H1 (cell line): ENCODE measurements around the gene MMP3. TPM values are rescaled to one million over a fixed set of nuclear protein-coding genes. Genes with fewer than 3 reads are reported as not detected.

ENCODE experiments used
- CBX5 ChIP-seq: fragments of 300-800, 300-1000 bp; sonication (generic); IDR thresholded peaks from 2 replicates; pipeline ENCODE4 v1.7.1; 2016; ENCODE audit warnings: antibody characterized with exemption, low read length, low read depth
- USF2 ChIP-seq: IDR thresholded peaks from 2 replicates; pipeline ENCODE4 v1.6.1; 2011; ENCODE audit warnings: low read length, improper control_type of control experiment
- YY1 ChIP-seq: IDR thresholded peaks from 2 replicates; pipeline ENCODE4 v1.6.1; 2011; ENCODE audit warnings: low read depth, mild to moderate bottlenecking, low read length
- polyA plus RNA-seq, 7 experiments: library from polyadenylated mRNA; depleted of rRNA in 3 of 7; stranded (reverse) in 5 of 7; unstranded in 2 of 7; fragments of >200 nt in 5 of 7; fragments of 200-250 nt in 2 of 7; gene quantifications; 1 replicate in 5 of 7; 2 replicates in 1 of 7; 4 replicates in 1 of 7; pipeline versions ENCODE4 v1.2.1 to v1.2.3, GENCODE V29; 2011 to 2013; ENCODE audit warnings: missing spikeins in 2 of 7, mixed read lengths in 2 of 7
- total RNA-seq: library from RNA; stranded (reverse); fragmentation: NEBNext Ultra II Directional; extraction: Animal tissue kit (Norgen Biotek cat#: 25700); gene quantifications from 2 replicates; pipeline ENCODE4 v1.2.1, GENCODE V29; 2021

MMP3 gene
- total and polyA plus RNA-seq, 2 of the 8 experiments (the other 6 are each of a cell fraction or from before 2014, with no cell fraction given) = not detected

- TF ChIP-seq YY1 = no peak
- no peak for TF ChIP-seq USF2
- TF ChIP-seq CBX5 = no peak
Measured at GRCh38 chr11:102791271-102792036, 52.0 kb downstream of the MMP3 start (continued).
